GM18873 (cell line): ENCODE results near the gene DCN.
"Not testable (repeated sequence)": the region's sequence is repeated elsewhere in the genome, so short reads cannot be mapped to it uniquely, and the experiment has no call there.

ENCODE experiments used
- ATAC-seq: cut with Tn5 transposase; IDR thresholded peaks from one replicate; pipeline ENCODE4 v1.9.1; 2021; ENCODE audit warnings: mild to moderate bottlenecking, moderate library complexity, moderate number of reproducible peaks; ENCODE audit not compliant: unreplicated experiment, low FRiP score

Gene DCN, protein sequence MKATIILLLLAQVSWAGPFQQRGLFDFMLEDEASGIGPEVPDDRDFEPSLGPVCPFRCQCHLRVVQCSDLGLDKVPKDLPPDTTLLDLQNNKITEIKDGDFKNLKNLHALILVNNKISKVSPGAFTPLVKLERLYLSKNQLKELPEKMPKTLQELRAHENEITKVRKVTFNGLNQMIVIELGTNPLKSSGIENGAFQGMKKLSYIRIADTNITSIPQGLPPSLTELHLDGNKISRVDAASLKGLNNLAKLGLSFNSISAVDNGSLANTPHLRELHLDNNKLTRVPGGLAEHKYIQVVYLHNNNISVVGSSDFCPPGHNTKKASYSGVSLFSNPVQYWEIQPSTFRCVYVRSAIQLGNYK

DNA sequence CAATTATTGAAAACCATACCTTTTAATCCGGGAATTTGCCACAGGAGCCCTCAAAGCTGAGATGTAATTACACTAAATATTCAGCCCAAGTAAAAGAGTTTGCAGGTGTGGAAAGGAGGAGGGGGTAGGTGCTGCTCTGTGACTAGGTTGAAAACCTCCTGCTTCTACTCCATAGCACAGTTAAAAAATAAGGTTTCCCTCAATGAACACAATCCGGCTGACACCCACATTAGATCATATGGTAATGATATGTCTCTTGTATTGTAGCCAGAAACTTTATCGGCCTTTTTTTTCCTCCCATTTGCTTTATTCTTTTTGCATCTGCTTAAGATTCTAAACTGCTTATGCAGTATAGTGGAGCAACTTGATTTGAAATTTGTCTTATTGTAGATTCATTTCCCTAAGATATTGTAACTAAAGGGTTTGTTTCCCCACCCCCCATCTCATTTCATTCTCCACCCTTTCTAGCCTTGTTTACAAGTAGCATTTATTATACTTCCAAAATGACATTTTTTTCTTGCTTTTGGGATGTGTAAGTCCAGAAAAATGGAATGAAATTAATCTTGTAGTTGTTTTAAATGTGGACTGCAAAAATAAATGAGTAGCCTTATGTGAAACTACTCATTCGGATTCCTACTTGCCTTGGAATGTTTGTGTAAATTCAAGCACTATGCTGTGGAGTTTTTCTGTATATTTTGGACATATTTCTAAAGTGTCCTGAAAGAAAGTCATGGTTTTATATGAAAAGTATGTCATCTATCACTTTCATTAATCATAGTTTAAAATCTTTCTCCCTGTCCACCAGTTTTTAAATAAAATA is at the start of gene DCN:
Gene DCN (minus strand): TSS at position 182 of the 820 bp plus-strand sequence. CDS start 4,265 bp downstream, outside the sequence.
- ATAC-seq, result no peak

DNA sequence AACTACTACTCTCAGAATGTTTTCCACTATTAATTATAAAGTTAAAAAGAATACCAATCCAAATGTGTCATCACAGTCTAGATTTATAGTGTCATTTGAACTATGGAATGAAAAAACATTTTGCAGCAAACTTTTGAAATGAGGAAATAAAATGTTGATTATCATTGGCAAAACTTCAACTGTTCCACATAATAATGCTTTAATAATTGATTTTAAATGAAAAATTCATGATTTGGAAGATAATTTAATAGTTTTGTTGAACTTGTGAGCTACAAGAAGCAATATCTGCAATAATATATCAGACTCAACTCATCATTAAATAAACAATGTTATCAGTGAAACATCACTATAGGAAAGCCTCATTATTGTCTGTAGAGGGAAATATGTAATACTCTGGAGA is 48.2 kb upstream of the DCN start:
- ATAC-seq, result no peak

DNA sequence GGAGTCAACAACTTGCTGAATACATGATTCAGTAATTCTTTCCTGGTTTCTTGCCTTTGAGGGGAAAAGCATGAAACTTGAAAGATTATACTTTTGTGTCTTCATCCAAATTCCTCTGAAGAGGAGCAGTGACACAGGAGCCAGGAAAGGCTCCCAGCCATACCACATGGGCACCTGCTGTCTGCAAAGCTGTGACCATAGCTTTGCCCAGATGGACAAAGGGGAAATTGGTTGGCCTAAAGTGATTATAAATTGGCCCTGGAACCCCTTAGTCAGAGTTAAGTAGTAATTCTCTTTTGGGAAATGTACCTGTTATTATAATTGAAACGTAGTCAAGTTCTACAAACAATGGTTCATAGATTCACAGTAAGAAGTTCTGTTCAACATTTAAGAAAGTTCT is 44.3 kb upstream of the DCN start:
- ATAC-seq, result no peak

DNA sequence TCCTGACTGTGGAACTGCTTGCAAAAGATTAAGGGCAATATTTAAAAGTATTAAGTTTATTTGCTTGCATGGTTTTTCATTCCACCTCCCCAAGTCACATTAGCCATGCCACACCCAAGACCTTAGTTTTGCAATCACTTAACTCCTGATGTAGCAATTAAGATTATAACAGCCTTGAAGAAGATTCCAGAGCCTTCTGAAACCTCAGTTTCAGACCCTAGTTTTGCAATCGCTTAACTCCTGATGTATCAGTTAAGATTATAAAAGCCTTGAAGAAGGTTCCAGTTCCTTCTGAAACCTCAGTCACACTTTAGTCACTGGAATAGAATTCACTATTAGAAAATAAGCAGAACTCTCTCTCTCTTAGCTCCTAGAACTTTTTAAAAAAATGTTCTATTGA is 42.7 kb upstream of the DCN start:
- ATAC-seq, result no peak

DNA sequence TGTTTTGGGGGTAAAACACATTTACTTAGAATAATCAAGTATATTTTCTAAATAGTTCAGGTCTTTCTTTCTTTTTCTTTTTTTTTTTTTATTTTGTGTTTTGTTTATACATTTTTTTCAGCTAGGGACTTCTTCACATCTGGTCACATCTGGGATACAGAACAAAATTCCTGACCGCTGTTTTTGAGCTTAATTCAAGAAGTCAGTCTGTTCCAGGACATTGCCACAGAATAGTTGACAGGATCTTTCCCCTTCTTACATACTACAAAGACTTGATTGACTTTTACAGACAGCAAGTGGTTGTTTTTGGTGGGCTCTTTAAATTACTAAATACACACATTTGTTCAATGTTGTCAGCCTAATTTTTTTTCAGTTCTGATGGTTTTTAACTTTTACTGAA is 41.8 kb upstream of the DCN start:
- no peak for ATAC-seq

DNA sequence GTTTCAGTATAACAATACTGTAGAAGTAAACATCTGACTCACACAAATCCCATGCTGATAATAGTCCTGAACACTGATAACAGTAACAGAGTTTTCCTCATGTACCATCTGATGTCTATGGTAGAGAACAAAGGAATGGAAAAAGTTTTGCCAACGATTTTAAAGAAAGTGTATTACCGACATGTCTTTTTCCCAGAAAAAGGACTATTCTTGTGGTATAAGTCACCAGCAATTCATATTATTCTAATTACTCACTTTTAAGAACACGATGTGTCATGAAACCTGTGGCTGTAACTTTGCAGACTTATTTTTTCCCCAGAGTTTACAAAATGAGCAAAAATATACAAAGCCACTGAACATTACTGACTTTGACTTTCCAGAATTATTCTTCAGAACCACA is 40.1 kb upstream of the DCN start:
- ATAC-seq, result no peak

DNA sequence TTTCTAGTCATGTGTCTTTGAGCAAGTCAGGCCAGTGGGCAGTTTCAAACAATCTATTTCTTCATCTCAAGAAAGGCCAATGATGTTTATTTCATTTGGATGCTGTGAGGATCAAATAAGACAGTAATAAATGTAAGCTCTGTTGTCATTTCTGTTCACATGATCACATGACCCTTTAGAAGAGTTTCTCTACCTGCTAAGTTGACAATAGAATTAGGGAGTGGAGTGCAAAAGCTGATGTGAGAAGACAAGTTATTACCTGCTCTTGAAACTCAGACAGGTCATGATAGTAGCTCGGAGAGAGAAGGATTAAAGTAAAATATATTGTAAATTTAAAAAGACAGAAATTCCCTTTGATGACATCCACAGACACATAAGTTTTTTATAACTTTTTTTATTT is 37.3 kb upstream of the DCN start:
- no peak for ATAC-seq

DNA sequence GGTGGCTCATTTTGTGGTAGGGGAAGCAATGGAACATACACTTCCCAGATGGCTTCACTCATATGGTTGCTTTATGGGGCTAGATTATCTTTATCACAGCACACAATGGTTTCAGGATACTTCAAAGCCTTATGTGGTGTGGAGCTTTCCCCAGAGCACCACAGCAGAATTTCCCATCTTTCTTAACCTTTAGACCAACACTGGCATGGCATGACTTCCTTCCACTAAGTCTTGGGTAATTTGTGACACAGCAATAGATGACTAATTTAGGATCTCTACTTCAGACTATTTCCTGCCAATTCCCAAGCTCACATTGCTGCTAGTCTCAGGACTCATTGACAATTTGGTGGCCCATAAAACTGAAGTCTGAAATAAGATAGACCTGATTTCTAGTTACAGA is 36.9 kb upstream of the DCN start:
- no peak for ATAC-seq

DNA sequence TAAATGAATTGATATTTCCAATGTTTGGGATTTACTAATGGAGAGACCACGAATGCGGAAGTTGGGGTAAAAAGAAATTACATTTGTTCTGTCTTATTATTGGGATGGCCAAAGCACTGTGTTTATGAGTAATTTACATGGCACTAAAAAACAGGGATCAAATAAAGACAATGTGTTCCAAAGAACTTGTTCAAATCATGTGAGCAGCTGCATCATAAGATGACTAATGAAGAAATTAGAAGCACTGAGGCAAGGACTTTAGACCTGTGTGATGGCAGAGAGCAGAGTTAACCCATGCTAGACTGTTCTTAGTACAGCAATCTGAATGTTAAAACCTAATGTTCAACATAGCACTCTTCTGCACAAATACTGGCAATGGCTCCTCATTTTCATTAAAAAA is 34.3 kb upstream of the DCN start:
- no peak for ATAC-seq

DNA sequence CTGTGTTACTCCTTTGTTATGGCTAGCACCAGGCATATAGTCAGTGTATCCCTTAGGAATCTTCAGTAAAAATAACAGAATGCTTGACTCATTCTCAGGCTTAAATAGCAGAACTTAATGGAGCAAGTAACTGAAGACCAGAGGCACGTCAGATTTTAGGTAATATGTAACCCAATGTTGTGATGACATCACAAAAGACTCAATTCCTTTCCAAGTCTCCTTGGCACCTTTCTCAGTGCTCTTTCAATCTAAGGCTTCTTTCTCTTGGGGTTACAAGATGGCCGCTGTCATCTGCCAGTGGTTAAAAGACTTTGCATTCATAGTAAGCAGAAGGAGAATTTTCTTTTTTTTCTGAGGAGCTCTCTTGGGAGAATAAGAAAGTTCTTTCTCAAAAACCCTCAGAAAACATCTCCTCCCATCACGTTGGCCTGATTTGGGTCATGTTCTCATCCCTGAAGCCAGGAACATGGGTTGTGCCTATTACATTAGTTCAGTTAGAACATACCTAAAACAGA is 33.4 kb upstream of the DCN start:
- ATAC-seq, result no peak

DNA sequence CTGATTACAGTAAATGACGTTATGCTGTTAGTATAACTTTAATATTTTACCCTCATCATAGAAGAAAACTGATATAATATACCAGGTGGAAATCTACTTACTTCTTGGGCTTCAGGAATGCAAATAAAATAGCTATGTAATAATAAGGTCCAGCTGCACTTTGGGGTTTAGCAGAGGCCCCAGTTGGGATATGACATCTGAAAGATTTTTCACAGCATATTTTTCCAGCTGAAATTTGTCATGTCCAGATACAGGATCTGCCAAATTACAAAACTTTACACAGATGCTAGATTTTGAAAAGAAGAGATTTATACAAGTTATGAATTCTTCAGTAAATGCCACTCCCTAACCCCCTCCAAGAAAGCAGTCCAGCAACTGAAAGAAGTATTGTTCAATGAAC is 29.2 kb upstream of the DCN start:
- no peak for ATAC-seq

DNA sequence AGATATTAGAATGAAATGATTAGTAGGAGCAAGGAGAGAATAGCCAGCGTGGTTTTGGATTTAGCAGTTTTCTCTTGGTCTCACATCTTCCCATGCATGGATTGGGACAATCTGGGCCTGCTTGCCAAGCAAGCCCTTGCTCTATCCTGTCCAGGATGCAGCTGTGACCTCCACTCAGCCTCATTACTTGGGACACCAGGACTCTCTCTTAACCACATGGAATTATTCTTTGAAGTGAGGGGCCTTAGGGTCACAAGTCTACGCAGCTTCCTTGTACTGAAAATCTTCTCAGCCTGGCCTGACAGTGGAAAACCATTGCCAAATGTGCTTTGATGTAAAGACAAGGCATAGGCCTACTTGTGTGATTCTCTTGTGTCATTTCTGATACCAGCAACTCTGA is 28.0 kb upstream of the DCN start:
- ATAC-seq, result no peak

DNA sequence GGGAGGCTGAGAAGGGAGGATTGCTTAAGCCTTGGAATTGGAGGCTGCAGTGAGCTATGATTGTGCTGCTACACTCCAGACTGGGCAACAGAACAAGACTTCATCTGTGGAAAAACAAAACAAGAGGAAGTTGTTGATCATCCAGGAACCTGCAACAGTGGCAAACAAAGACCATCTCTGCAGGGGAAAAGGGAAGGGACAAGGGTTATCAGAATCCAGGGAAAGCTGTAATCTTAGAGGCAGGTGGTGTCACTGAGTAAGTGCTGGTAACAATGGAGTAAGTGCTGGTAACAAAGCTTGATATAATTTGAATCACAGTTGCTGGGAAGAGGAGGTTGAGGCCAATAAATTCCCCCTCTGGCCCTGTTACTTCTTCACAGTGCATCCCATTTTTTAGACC is 27.5 kb upstream of the DCN start:
- no peak for ATAC-seq

DNA sequence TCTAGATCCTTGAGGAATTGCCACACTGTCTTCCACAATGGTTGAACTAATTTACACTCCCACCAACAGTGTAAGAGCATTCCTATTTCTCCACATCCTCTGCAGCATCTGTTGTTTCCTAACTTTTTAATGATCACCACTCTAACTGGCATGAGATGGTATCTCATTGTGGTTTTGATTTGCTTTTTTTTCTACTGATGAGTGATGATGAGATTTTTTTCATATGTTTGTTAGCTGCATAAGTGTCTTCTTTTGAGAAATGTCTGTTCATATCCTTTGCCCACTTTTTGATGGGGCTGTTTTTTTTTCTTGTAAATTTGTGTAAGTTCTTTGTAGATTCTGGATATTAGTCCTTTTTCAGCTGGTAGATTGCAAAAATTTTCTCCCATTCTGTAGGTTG is 24.7 kb upstream of the DCN start:
- not testable (repeated sequence) for ATAC-seq

DNA sequence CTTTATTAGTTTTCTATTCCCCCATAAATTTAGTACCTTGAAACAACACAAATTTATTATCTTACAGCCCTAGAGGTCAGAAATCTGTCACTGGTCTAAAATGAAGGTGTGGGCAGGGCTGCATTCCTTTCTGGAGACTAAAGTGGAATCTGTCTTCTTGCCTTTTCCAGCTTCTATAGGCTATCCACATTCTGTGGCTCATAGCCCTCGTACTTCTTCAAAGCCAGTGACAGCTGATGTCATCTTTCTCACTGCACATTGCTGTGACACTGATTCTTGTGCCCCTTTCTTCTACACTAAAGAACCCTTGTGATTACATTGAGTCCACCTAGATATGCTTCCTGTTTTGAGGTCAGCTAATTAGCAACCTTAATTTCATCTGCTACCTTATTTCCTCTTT is 23.2 kb upstream of the DCN start:
- no peak for ATAC-seq

DNA sequence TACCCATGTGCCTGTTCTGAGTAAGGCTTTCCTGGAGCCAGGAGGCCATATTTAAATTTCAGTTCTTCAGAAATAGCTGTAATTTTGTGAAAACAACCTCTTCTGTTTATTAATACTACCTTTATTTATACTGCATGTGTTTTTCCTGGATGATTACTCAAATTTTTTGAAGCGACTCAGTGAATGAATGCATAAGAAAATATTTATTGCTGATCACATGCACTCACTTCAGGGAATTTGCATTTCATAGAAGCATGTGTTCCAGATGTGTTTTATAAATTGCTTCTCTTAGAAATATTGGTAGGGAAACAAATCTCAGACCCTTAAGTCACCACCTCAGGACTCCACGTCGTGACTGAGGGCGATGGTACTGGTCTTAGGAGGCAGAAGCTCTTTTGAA is 21.8 kb upstream of the DCN start:
- ATAC-seq, result no peak

DNA sequence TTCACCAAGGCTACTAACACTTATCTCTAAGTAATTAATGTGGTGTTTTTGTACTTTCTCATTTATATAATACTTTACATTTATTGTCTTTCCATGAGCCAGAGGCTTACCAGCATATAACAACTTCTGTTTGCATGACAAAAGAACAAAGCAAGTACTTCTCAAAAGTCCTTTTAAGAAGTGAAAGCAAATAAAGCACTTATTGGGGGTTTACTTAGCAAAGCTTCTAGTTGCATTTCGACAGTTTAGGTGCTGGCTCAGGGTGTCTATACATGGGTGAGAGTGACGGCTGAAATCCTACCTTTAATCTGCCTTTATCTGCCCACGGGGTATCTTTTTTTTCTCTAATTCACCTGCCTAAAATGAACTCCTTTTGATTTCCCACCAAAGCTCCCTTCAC is 21.0 kb upstream of the DCN start:
- no peak for ATAC-seq

DNA sequence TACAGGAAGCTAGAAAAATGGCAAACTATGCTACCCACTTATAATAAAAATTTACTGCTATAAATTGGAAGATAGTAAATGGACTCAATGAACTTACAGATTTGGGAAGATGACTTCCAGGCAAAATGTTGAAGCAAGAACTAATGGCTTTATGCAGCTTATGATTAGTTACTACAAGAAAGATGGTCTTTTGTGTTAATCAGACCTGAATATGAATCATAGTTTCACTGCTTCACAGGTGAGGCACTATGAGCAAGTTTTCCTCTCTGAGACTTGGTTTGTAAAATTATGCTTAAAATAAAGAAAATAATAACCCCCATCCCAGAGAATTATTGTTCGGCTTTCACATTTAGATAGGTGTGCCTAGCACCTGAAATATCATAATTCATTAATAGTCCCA is 19.8 kb upstream of the DCN start:
- ATAC-seq, result no peak

DNA sequence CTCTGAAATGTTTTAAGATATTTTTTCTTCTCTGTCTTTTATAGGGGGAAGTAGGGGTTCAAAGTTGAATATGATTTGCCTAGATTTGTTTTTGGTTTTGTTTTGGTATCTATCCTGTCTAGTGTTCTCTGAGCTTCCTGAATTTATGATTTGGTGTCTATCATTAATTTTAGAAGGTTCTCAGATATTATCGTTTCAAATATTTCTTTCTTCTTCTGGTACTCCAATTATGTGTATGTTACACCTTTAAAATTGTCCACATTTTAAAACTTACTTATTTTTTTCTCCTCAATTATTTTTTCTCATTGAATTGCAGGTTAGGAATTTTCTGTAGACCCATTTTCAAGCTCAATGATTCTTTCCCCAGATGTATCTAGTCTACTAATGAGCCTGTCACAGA is 13.8 kb upstream of the DCN start:
- no peak for ATAC-seq

DNA sequence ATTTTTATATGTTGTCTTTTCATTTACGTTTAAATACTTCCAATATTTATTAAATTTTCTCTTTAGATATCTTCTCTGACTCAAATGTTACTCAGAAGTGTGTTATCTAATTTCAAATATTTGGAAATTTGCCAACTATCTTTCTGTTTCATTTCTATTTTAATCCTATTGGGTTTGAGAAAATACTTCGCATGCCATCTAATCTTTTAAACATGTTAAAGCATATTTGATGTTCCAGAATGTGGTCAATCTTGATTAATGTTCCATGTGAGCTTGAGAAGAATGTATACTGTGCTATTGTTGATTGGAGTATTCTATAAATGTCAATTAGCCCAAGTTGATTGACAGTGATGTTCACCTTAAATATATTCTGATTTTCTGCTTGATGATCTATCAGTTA is 11.9 kb upstream of the DCN start:
- no peak for ATAC-seq

DNA sequence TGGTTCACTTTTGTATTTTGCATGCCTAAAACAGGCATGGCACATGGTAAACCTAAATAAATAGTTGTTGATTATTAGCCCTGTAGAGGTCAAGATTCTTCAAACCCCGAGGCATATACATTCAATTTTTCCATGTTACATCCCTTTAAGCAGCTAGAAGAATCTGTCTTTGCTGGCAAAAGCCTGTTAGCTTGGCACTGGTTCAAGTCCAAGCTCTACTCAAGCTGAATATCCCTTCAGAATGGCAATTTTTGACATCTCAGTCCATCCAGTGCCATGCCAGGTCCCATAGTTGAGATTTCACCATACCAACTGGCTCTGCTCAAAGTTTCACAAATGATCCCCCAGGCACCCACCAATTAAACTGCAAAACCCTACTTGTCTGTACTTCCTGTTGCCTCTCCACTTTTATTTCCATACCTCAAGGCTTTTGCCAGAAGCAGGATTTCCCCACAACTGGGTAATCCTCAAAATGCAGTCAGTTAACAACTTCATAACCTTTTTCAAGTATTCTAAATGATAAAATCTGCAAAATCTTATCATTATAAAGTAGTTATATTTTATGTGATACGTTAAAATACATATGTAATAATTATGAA is 9.0 kb upstream of the DCN start:
- no peak for ATAC-seq
